RWPE1 (cell line): ENCODE measurements around the gene SLC16A7.

Experiments used
- CTCF ChIA-PET: fragments of 350-600 bp; sonication (Branson Sonifier 250); formaldehyde crosslinking; extraction: SDS; loops from one replicate; lab custom pipeline; 2021; lab: Yijun Ruan, JAX
- POLR2A ChIA-PET: fragments of 400-600 bp; formaldehyde crosslinking; extraction: SDS; loops from one replicate; lab custom pipeline; 2020; ENCODE audit warnings: antibody characterized with exemption; ENCODE audit not compliant: low non-redundant PET; lab: Yijun Ruan, JAX
- DNase-seq: peaks from one replicate; pipeline ENCODE4 v3.0.0; 2012; ENCODE audit warnings: low spot score
- H3K27ac ChIP-seq: fragments of 450-650 bp; 2 replicates; pipeline ENCODE4 v1.5.1; 2017
- TF ChIP-seq, protein P1 (sequence below): fragments of 450-650 bp; conservative IDR thresholded peaks from 2 replicates; pipeline ENCODE4 v1.5.1; 2017; ENCODE audit warnings: low read depth, mild to moderate bottlenecking

Gene SLC16A7, protein sequence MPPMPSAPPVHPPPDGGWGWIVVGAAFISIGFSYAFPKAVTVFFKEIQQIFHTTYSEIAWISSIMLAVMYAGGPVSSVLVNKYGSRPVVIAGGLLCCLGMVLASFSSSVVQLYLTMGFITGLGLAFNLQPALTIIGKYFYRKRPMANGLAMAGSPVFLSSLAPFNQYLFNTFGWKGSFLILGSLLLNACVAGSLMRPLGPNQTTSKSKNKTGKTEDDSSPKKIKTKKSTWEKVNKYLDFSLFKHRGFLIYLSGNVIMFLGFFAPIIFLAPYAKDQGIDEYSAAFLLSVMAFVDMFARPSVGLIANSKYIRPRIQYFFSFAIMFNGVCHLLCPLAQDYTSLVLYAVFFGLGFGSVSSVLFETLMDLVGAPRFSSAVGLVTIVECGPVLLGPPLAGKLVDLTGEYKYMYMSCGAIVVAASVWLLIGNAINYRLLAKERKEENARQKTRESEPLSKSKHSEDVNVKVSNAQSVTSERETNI

DNA sequence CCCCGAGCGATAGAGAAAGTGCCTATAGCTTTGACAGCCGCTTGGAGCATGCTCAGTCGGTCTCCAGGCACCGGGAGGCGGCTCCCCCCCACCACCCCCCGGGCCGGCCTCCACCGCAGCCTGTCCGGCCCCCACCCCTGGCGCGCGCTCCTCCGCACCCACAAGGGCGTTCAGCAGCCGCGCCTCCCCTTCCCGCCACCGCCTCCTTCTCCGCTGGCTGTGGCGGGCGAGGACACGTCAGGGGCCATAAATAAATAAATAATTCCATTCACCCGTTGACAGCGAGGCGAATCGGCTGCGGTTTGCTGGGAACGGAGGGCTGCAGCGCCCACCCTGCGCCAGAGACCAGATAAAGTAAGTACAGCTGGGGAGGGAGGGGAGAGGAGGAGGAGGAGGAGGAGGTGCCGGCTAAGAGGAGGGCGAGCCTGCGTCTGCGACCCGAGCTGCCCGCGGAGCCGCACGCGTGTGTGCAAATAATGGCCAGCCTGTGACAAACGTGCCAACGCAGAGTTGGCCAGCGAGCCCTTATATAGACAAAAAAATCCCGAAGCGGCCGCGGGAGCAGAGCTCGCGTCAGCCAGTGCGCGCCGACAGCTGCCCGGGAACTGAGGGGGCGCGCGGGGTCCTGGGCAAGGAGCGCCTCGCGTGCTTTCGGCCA lies at the start of gene SLC16A7:
Gene SLC16A7, plus strand, starts transcription at position 147 of the 658 bp plus-strand sequence. CDS start 108,773 bp downstream, outside the sequence.
- DNase-seq = peak; percentile 80
- peak within 1 kb of the TSS; percentile 99 for H3K27ac ChIP-seq
- POLR2A ChIA-PET = no interaction called here
- TF ChIP-seq, protein P1, sequence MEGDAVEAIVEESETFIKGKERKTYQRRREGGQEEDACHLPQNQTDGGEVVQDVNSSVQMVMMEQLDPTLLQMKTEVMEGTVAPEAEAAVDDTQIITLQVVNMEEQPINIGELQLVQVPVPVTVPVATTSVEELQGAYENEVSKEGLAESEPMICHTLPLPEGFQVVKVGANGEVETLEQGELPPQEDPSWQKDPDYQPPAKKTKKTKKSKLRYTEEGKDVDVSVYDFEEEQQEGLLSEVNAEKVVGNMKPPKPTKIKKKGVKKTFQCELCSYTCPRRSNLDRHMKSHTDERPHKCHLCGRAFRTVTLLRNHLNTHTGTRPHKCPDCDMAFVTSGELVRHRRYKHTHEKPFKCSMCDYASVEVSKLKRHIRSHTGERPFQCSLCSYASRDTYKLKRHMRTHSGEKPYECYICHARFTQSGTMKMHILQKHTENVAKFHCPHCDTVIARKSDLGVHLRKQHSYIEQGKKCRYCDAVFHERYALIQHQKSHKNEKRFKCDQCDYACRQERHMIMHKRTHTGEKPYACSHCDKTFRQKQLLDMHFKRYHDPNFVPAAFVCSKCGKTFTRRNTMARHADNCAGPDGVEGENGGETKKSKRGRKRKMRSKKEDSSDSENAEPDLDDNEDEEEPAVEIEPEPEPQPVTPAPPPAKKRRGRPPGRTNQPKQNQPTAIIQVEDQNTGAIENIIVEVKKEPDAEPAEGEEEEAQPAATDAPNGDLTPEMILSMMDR = no peak
- CTCF ChIA-PET = interaction anchor here (0.6 kb wide), 1 partner anchor 11 kb away, joined by 3 read pairs; no protein-coding TSS in a partner anchor

DNA sequence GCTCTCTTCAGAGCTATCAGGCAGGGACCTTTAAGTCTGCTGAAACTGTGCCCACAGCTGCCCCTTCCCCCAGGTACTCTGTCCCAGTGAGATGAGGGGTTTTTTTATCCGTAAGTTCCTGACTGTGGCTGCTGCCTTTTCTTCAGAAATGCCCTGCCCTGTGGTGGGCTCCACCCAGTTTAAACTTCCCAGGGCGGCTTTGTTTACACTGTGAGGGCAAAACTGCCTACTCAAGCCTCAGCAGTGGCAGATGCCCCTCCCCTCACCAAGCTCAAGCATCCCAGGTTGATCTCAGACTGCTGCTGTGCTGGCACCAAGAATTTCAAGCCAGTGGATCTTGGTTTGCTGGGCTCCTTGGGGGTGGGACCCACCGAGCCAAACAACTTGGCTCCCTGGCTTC lies 46.9 kb upstream of the SLC16A7 start:
- no peak for DNase-seq
- H3K27ac ChIP-seq = no peak overlapping the region
- TF ChIP-seq, protein P1 = no peak
- ChIA-PET POLR2A (no interaction called here), CTCF (no interaction called here)

DNA sequence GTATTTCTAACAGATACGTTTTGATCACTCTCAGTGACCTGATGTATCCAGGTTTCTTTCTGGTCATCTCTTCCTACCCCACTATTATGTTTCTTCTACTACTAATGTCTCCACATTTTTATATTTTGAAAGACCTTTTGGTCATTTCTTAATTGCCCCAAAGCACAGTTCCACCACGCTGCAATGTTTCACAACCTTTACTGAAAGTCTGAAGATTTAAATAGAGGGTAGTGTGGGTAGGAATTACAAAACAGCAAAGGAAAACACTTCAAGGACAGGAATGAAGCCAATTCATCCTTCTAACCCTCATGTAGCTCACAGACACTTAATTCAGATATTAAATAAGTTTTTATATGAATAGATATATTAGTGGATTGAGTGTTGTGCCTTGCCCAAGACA lies 36.1 kb upstream of the SLC16A7 start:
- no peak for DNase-seq
- CTCF ChIA-PET = no interaction called here
- H3K27ac ChIP-seq = no peak overlapping the region
- TF ChIP-seq, protein P1 = no peak
- POLR2A ChIA-PET = no interaction called here

DNA sequence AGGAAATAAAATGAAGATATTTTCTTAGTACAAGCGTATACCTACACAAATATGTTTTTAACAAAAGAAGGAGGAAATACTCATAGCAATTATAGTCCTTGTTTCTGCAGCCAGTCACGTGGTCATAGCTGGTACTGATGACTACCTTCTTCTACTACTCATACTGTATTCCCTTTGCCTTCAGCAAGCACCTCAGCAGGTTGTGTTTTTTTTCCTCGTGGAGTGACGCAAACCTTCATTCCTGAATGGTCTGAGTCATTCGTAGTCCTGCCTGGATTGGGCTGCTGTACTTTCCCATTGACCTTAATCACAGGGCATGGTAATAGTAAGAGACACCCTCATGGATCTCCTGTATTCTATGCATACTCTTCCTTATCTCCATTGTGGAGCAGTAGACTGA lies 25.7 kb upstream of the SLC16A7 start:
- peak; percentile 30 for DNase-seq
- H3K27ac ChIP-seq = no peak overlapping the region
- TF ChIP-seq, protein P1 = no peak
- POLR2A ChIA-PET = no interaction called here
- CTCF ChIA-PET = no interaction called here

DNA sequence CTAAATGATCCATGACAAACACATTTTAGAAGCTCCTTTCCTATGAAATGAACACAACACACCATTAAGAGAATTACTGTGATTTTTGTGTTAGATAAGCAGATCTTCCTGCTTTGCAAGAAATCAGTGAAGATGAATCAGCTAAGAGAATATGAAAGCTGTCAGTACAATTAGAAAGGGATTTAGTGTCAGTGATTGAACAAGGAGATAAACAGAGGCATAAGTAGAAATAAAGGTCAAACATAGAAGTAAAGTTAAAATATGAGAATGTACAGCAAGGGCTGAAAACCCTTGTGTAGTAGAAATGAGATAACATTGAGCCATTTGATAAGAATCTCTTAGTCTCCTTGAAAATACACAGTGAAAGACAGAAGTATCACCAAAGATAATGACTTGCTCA lies 21.4 kb upstream of the SLC16A7 start:
- ChIA-PET CTCF (interaction anchor here (0.6 kb wide), 1 partner anchor 234 kb away, joined by 3 read pairs; no protein-coding TSS in a partner anchor), POLR2A (no interaction called here)
- no peak overlapping the region for H3K27ac ChIP-seq
- no peak for DNase-seq
- TF ChIP-seq, protein P1 = no peak

DNA sequence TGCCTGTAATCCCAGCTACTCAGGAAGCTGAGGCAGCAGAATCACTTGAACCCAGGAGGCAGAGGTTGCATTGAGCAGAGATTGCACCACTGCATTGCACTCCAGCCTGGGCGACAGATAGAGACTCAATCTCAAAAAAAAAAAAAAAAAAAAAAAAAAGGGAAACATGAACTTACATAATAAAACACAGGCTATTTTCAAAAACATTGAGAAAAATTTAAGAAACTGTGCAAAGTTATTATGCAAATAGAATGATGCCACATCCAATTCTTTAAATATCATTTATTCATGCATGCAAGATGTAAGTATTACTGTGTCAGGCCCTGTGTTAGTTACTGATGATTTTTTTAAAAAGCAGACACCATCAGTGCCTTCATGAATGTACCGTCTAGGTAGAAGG lies 20.0 kb upstream of the SLC16A7 start:
- H3K27ac ChIP-seq = no peak overlapping the region
- TF ChIP-seq, protein P1 = no peak
- no peak for DNase-seq
- ChIA-PET POLR2A (no interaction called here), CTCF (no interaction called here)
